GM20000 (cell line): ENCODE data around the gene ARHGAP1.

Experiments
- DNase-seq: peaks from one replicate; pipeline ENCODE4 v3.0.0; 2012; ENCODE audit warnings: low spot score
- CTCF ChIP-seq: IDR thresholded peaks from 2 replicates; pipeline ENCODE4 v1.5.1; 2012; ENCODE audit warnings: mild to moderate bottlenecking, control low read depth; ENCODE audit errors: extremely low read depth, missing control alignments

Gene ARHGAP1

GRCh38 chr11:46662366-46662765 lies 38.1 kb downstream of the ARHGAP1 start:
- no peak for TF ChIP-seq CTCF
- DNase-seq = no peak

- DNase-seq = no peak
- no peak for TF ChIP-seq CTCF
These were observed 38.6 kb downstream of the ARHGAP1 start for GRCh38 chr11:46661836-46662235.

GRCh38 chr11:46659908-46660307 lies 40.5 kb downstream of the ARHGAP1 start:
- no peak for TF ChIP-seq CTCF

GRCh38 chr11:46658259-46658658 lies 42.2 kb downstream of the ARHGAP1 start:
- no peak for DNase-seq
- TF ChIP-seq CTCF = no peak

More at GRCh38 chr11:46659908-46660307, 40.5 kb downstream of the ARHGAP1 start:
- DNase-seq = no peak

GRCh38 chr11:46657186-46657585 lies 43.2 kb downstream of the ARHGAP1 start:
- TF ChIP-seq CTCF = no peak
- no peak for DNase-seq

GRCh38 chr11:46655631-46656030 lies 44.8 kb downstream of the ARHGAP1 start:
- DNase-seq = no peak
- no peak for TF ChIP-seq CTCF

GRCh38 chr11:46649180-46649738 lies 51.2 kb downstream of the ARHGAP1 start:
- no peak for TF ChIP-seq CTCF
- DNase-seq = no peak
